GM23248 (cell line): ENCODE results near the gene MARCHF3. TPM values are rescaled to one million over a fixed set of nuclear protein-coding genes. Genes with fewer than 3 reads are reported as not detected.
A peak's percentile ranks its signal among the peaks of the same experiment; 100 is the strongest.

Experiments used
- DNase-seq: peaks from one replicate; pipeline ENCODE4 v3.0.0-alpha.2; 2015
- H2AFZ ChIP-seq: fragments of 200-600 bp; sonication (generic); 2 replicates; pipeline ENCODE4 v1.6.1; 2016; ENCODE audit warnings: antibody characterized with exemption
- H3F3A ChIP-seq: fragments of 200-600 bp; sonication (generic); 2 replicates; pipeline ENCODE4 v1.6.1; 2016; ENCODE audit warnings: mild to moderate bottlenecking, antibody characterized with exemption, mixed run types; ENCODE audit not compliant: insufficient read depth
- H3K27ac ChIP-seq: fragments of 200-600 bp; sonication (generic); 2 replicates; pipeline ENCODE4 v1.5.1; 2016; ENCODE audit warnings: mild to moderate bottlenecking
- H3K27me3 ChIP-seq: fragments of 200-600 bp; sonication (generic); replicated peaks from 2 replicates; pipeline ENCODE4 v1.6.1; 2016; ENCODE audit warnings: mild to moderate bottlenecking; ENCODE audit not compliant: insufficient read depth
- H3K36me3 ChIP-seq: fragments of 200-600 bp; sonication (generic); 2 replicates; pipeline ENCODE4 v1.6.1; 2016; ENCODE audit warnings: low read depth, mild to moderate bottlenecking
- H3K4me1 ChIP-seq: fragments of 200-600 bp; sonication (generic); 2 replicates; pipeline ENCODE4 v1.6.1; 2016; ENCODE audit warnings: mild to moderate bottlenecking; ENCODE audit not compliant: insufficient read depth
- H3K4me2 ChIP-seq: fragments of 200-600 bp; sonication (generic); one replicate; pipeline ENCODE4 v1.6.1; 2016; ENCODE audit warnings: mild to moderate bottlenecking; ENCODE audit not compliant: unreplicated experiment
- H3K4me3 ChIP-seq: fragments of 200-600 bp; sonication (generic); 2 replicates; pipeline ENCODE4 v1.5.1; 2016; ENCODE audit warnings: mild to moderate bottlenecking
- H3K79me2 ChIP-seq: fragments of 200-600 bp; sonication (generic); 2 replicates; pipeline ENCODE4 v1.6.1; 2016; ENCODE audit warnings: mild to moderate bottlenecking; ENCODE audit not compliant: insufficient read depth
- H3K9ac ChIP-seq: fragments of 200-600 bp; sonication (generic); 2 replicates; pipeline ENCODE4 v1.6.1; 2016; ENCODE audit warnings: mild to moderate bottlenecking
- H3K9me2 ChIP-seq: fragments of 200-600 bp; sonication (generic); 2 replicates; pipeline ENCODE4 v1.6.1; 2016; ENCODE audit warnings: mixed run types, mild to moderate bottlenecking, moderate library complexity; ENCODE audit not compliant: insufficient read depth
- H3K9me3 ChIP-seq: fragments of 200-600 bp; sonication (generic); one replicate; pipeline ENCODE4 v1.6.1; 2017; ENCODE audit warnings: low read depth
- H4K20me1 ChIP-seq: fragments of 200-600 bp; sonication (generic); 2 replicates; pipeline ENCODE4 v1.6.0; 2016; ENCODE audit not compliant: insufficient read depth
- EZH2 ChIP-seq: fragments of 200-600 bp; sonication (generic); IDR thresholded peaks from 2 replicates; pipeline ENCODE4 v1.6.1; 2018; ENCODE audit warnings: antibody characterized with exemption, mild to moderate bottlenecking; ENCODE audit not compliant: insufficient read depth, poor library complexity, severe bottlenecking
- EZH2phosphoT487 ChIP-seq: fragments of 200-600 bp; sonication (generic); IDR thresholded peaks from 2 replicates; pipeline ENCODE4 v1.6.1; 2018; ENCODE audit warnings: antibody characterized with exemption, moderate library complexity, mild to moderate bottlenecking, low read depth; ENCODE audit not compliant: insufficient read depth
- WGBS, 2 experiments: methylation state at CpG; one replicate each; pipeline ENCODE4 v1.1.6; 2015 to 2017; ENCODE audit warnings: low lambda C conversion rate in 2 of 2, low coverage in 1 of 2; ENCODE audit errors: missing lambda C conversion rate in 2 of 2; 5-methylcytosine and 5-hydroxymethylcytosine counted together
- in situ Hi-C: fragments of 300-500 bp; cut with MboI; formaldehyde crosslinking; loops from 2 replicates; pipeline ENCODE4 v1.15.0; 2020
- polyA plus RNA-seq: library from polyadenylated mRNA; unstranded; fragments of >200 nt; fragmentation: Nextera tagmentation; extraction: Ambion mirVana; gene quantifications from 2 replicates; pipeline ENCODE4 v1.2.1, GENCODE V29; 2016
- total RNA-seq: library from RNA; depleted of rRNA; stranded (reverse); fragments of >200 nt; shearing (Covaris generic); gene quantifications from 2 replicates; pipeline ENCODE4 v1.2.3, GENCODE V29; 2014

The MARCHF3 gene
- total and polyA plus RNA-seq, 2 experiments from 2014 or later, result 3.8 to 5.8 TPM

DNA sequence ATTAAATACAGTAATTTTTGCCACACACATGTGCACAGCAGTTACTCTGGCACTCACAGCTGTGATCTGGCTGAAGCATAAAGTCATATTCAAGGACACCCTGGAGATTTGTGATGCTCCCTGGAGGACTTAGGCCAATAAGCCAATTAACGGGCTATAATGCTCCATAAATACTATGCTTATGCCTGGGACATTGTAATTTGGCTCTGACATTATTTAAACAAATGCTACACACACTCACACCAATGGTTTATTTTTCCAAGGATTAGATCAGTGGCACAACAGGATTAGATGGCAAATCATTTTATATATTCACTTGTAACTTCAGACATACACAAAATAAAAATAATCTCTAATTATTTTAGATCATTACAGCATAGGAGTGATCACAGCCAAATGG is 142.2 kb downstream of the MARCHF3 start:
- peaks cover 13% of the 10 kb centered on the region for H3K4me1 ChIP-seq
- H3K4me3 ChIP-seq, result no peak overlapping the region
- H3F3A ChIP-seq, result peaks cover 20% of the 10 kb centered on the region
- TF ChIP-seq EZH2phosphoT487 (no peak), EZH2 (no peak)
- H2AFZ ChIP-seq, result no peak overlapping the region
- H3K4me2 ChIP-seq, result no peak overlapping the region
- 52 to 65% methylated on average over 1 of the region's 1 CpG for WGBS, 2 experiments
- no peak overlapping the region for H3K9ac ChIP-seq
- H3K27me3 ChIP-seq, result no peaks in the 10 kb centered on the region
- H3K27ac ChIP-seq, result no peak overlapping the region
- DNase-seq, result no peak
- H4K20me1 ChIP-seq, result no peaks in the 10 kb centered on the region
- H3K9me3 ChIP-seq, result no peaks in the 10 kb centered on the region
- in situ Hi-C loops, result no loop called here
- no peaks in the 10 kb centered on the region for H3K79me2 ChIP-seq
- no peaks in the 10 kb centered on the region for H3K36me3 ChIP-seq
- no peaks in the 10 kb centered on the region for H3K9me2 ChIP-seq

DNA sequence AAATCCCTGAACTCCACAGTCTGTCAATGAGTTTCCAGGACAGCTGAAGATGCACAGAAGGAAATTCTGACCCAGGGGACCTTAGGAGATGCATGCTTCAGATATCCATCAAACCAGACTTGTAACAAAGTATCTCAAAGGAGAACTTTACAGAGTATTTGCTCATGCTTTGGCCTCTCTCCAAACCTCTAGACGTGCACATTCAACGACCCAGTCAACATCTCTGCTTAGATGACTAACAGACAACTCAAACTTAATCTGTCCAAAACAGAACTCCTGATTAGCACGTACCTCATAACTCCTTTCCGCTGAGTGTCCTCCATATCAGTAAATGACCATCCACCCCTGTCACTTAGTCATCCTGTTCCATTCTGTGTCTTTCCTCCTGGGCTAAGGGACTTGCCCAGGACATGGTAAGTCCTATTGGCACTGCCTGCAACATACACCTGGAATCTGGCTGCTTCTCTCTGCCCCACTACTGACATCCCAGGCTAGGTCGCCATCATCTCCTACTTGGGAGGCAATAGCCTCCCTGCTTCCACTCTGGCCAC is 146.0 kb downstream of the MARCHF3 start:
- WGBS, 2 experiments, result 21 to 23% methylated on average over 5 of the region's 5 CpGs
- Histone ChIP-seq H3K79me2 (no peaks in the 10 kb centered on the region), H3K4me3 (no peak overlapping the region), H3K36me3 (no peaks in the 10 kb centered on the region), H3K4me1 (peaks cover 13% of the 10 kb centered on the region), H3K4me2 (peak overlapping the region; percentile 23), H3K9me3 (no peaks in the 10 kb centered on the region), H3K9ac (0 out of 2 replicates have a peak overlapping the region, but pooled peaks have one; percentile 5), H4K20me1 (no peaks in the 10 kb centered on the region), H2AFZ (no peak overlapping the region), H3K27ac (no peak overlapping the region), H3K9me2 (no peaks in the 10 kb centered on the region), H3F3A (peaks cover 22% of the 10 kb centered on the region), H3K27me3 (no peaks in the 10 kb centered on the region)
- in situ Hi-C loops, result no loop called here
- peak; percentile 93 for DNase-seq
- TF ChIP-seq EZH2 (no peak), EZH2phosphoT487 (no peak)

DNA sequence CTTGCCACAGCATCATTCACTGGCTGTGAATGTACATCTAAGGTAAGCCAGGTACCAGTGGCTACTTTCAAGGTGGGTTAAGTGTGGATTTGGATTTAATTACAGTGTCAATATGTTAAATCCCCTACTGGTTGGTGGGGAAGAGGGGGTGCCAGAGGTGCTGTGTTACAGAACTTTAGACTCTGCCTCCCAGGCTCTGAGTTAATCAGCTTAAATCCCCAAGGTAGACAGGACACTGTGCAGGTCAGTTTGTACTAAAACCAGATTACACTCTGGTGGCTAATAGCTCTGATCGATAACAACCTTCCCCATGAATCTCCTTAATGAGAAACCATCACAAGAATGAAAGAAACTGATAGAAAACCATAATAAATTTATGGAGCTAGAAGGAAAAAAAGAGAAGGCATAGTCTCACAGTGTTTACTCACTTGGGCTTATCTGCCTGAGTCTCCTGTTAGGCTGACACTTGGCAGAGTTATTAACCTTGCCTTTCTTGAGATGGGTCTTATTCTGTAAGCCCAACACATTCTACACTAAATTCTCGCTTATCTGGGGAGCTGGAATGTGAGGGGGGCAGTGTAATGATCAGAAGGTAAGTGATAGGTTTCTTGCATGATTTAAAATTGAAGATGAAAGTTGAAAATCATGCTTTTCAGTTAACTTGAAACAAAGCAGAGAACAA is 146.7 kb downstream of the MARCHF3 start:
- peak; percentile 23 for DNase-seq
- Histone ChIP-seq H3K4me2 (peak overlapping the region; percentile 23), H4K20me1 (no peaks in the 10 kb centered on the region), H2AFZ (no peak overlapping the region), H3K36me3 (no peaks in the 10 kb centered on the region), H3K27ac (no peak overlapping the region), H3K4me1 (peaks cover 13% of the 10 kb centered on the region), H3K79me2 (no peaks in the 10 kb centered on the region), H3K9ac (0 out of 2 replicates have a peak overlapping the region, but pooled peaks have one; percentile 5), H3K27me3 (no peaks in the 10 kb centered on the region), H3K4me3 (no peak overlapping the region), H3K9me2 (no peaks in the 10 kb centered on the region), H3F3A (peaks cover 22% of the 10 kb centered on the region), H3K9me3 (no peaks in the 10 kb centered on the region)
- in situ Hi-C loops, result no loop called here
- WGBS, 2 experiments, result 93 to 96% methylated on average over 2 of the region's 2 CpGs
- no peak for TF ChIP-seq EZH2phosphoT487
- TF ChIP-seq EZH2, result no peak

DNA sequence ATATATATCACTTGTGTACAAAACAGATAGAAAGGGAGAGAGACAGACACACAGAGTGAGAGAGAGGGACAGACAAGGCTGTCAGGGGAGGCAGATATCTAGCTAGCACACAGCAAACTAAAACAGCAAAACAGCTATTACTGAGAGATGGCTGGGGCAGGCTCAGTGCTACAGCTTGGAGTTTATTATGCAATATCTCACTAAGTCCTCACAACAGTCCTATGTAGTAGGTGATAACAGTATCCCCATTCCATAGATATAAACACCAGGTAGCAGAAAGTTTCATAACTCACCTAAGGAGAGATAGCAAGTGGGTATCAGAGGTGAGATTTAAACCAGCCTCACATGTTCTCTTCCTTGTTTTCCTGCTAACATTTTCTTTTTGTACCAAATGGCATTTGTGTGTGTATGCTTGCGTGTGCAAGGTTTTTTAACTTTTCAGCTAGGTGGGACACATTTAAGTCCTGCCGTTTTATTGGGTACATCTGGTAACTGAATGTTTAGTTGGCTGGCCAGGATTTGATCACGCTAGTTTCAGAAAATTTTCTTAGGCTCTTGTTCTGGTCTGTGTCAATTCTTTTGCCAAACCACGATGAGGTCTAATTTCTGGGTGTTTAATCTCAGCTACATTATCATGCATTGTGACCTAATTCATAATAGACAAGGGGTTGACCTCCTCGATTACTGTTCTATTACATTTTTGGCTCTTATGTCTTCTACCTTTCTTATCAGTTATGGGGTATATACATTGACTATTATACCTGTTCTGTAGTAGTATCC is 148.3 kb downstream of the MARCHF3 start:
- 86 to 88% methylated on average over 5 of the region's 5 CpGs for WGBS, 2 experiments
- no peaks in the 10 kb centered on the region for H3K9me2 ChIP-seq
- DNase-seq, result no peak
- H3K4me2 ChIP-seq, result no peak overlapping the region
- H3F3A ChIP-seq, result peaks cover 22% of the 10 kb centered on the region
- H3K36me3 ChIP-seq, result no peaks in the 10 kb centered on the region
- no peaks in the 10 kb centered on the region for H4K20me1 ChIP-seq
- TF ChIP-seq EZH2phosphoT487 (no peak), EZH2 (no peak)
- peaks cover 13% of the 10 kb centered on the region for H3K4me1 ChIP-seq
- H3K27ac ChIP-seq, result no peak overlapping the region
- H3K9ac ChIP-seq, result no peak overlapping the region
- H3K9me3 ChIP-seq, result no peaks in the 10 kb centered on the region
- no peaks in the 10 kb centered on the region for H3K79me2 ChIP-seq
- H2AFZ ChIP-seq, result no peak overlapping the region
- H3K27me3 ChIP-seq, result no peaks in the 10 kb centered on the region
- in situ Hi-C loops, result no loop called here
- H3K4me3 ChIP-seq, result no peak overlapping the region
